GM18868 (cell line): ENCODE results near the gene ATP6V0B.

Experiments used
- ATAC-seq: cut with Tn5 transposase; IDR thresholded peaks from one replicate; pipeline ENCODE4 v1.9.1; 2021; ENCODE audit warnings: mild to moderate bottlenecking, moderate library complexity; ENCODE audit not compliant: unreplicated experiment

Gene ATP6V0B

GRCh38 chr1:43968348-43968948 is 6.3 kb upstream of the ATP6V0B start:
- no peak for ATAC-seq

GRCh38 chr1:43969416-43969745 is 5.4 kb upstream of the ATP6V0B start:
- ATAC-seq = no peak

DNA sequence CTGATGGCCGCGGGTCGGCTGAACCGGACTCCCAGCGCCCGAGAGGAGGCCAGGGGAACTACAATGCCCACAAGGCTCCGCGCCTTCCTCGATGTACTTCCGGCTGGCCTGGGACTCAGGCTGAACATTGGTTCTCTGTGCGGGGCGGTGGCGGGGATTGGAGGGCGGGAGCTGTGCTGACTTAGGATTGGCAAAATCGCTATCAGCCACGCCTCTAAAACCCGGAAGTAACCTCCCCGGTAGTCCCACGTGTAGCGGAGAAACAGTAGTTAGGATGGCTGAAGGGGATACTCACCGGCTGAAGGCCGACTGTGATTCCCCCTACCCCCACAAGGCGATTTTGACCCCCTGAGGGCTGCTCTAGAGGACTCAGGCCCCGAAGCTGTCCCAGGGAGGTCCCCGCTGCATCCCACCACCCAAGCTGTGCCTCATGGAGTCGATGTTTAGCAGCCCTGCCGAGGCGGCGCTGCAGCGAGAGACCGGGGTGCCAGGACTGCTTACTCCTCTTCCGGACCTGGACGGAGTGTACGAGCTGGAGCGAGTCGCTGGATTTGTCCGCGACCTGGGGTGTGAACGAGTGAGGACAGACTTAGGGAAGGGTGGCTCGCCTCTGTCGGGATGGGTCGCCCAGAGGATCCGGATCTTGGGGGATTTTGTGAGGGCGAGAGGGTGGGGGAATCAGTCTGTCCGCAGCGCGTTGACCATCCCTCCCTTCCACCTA is 4.9 kb upstream of the ATP6V0B start, which contains the start of gene DPH2:
TSS of gene DPH2 (plus strand) at position 265 of the 721 bp plus-strand sequence. CDS start at position 431, 166 bp downstream.
- ATAC-seq = peak; percentile 91

GRCh38 chr1:43970502-43970901 is 4.3 kb upstream of the ATP6V0B start:
- no peak for ATAC-seq

DNA sequence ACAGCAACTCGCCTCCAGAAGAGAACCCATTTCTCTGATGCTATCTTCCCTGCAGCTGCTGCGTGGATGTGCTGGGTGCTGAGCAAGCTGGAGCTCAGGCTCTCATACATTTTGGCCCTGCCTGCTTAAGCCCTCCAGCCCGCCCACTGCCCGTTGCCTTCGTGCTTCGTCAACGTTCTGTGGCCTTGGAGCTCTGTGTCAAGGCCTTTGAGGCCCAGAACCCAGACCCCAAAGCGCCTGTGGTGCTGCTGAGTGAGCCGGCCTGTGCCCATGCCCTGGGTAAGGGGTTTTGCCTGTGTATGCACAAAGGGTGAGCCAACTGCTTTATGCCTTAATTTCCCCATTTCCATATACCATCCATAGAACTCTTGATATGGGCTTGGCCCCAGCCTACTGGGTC is 3.8 kb upstream of the ATP6V0B start:
- ATAC-seq = no peak

DNA sequence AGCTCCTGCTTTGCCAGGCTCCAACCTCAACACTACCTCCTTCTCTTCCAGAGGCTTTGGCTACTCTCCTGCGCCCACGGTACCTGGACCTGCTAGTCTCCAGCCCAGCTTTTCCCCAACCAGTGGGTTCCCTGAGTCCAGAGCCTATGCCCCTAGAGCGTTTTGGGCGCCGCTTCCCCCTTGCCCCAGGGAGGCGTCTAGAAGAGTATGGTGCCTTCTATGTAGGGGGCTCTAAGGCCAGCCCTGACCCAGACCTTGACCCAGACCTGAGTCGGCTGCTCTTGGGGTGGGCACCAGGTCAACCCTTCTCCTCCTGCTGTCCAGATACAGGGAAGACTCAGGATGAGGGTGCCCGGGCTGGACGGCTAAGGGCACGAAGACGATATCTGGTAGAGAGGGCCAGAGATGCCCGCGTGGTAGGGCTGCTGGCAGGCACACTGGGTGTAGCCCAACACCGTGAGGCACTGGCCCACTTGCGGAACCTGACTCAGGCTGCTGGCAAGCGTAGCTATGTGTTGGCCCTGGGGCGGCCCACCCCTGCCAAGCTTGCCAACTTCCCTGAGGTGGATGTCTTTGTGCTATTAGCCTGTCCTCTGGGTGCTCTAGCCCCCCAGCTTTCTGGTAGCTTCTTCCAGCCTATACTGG is 3.3 kb upstream of the ATP6V0B start:
- ATAC-seq = no peak

DNA sequence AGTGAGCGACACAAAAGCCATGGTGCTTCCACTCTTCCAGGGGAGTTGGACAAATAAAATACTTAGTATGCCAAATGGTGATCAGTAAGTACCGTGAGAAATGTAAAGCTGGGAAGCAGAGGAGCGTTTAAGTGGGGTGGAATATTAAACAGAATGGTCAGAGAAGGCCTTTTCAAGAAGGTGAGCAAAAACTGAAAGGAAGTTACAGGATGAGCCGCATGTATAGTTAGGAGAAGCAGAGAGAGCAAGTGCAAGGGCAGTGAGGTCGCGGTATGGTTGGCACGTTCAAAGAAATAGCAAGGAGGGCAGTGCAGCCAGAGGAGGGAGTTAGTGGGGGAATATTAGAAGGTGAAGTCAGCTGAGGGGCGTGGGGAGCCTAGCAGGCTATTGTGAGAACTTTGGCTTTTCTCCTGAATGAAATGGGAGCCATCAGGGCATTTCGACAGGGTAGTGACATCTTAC is 748 bp upstream of the ATP6V0B start:
- ATAC-seq = no peak

GRCh38 chr1:43975249-43975961 is 645 bp downstream of the ATP6V0B start:
- no peak for ATAC-seq

GRCh38 chr1:43976045-43976444 is 1.3 kb downstream of the ATP6V0B start:
- no peak for ATAC-seq

GRCh38 chr1:43976890-43977289 is 2.1 kb downstream of the ATP6V0B start:
- no peak for ATAC-seq

GRCh38 chr1:43977376-43978263 is 2.9 kb downstream of the ATP6V0B start:
- ATAC-seq = no peak

- ATAC-seq = no peak
These were observed 3.4 kb downstream of the ATP6V0B start for GRCh38 chr1:43978264-43978550.

DNA sequence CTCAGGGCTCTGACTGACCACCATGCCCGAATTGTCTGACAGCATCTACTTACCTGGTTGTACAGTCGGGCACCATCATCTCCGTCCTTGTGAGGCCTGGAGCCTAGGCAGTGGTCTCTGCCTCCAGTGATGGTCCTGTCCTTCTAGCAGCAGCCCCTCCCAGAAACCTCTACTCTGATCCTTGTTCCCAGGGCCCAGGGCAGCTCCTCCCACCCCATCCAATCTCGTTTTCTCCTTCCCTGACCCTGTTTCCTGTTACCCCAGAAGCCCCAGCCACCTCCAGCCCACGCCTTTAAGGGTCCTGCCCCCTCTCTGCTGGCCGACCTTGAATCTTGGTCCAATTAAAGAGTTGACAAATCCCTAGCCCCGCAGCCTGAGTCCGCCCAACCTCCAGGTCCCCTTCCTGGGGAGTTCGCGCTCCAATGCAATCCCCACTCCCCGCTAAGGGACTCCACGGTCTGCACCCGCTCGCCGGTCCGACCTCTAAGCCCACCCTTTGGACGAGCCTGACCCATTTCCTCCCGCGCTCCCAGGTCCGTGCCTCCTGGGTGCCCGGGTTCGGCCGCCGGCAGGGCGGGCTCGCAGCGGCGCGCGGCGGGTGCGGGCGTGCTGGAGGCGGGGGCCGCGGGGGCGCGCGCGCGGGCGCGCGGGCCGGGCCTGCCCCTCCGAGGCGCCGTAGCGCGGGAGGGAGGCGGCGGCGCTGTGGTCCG is 3.9 kb downstream of the ATP6V0B start, which contains the start of gene B4GALT2:
TSS of gene B4GALT2 (plus strand) at position 660 of the 710 bp plus-strand sequence. CDS start 1,951 bp downstream, outside the sequence.
- no peak for ATAC-seq

DNA sequence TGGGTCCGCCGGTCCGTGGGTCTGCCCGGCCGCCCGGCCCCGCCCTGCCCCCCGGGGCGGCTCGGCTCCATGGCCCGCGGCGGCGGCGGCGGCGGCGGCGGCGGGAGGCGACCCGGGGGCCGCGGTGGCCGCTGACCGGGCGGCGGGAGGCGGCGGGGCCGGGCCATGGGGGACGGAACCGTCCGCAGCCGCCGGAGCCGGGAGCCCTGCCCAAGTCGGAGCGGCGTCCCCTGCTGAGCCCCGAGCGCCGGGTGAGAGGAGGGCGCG is 4.4 kb downstream of the ATP6V0B start:
- ATAC-seq = no peak

DNA sequence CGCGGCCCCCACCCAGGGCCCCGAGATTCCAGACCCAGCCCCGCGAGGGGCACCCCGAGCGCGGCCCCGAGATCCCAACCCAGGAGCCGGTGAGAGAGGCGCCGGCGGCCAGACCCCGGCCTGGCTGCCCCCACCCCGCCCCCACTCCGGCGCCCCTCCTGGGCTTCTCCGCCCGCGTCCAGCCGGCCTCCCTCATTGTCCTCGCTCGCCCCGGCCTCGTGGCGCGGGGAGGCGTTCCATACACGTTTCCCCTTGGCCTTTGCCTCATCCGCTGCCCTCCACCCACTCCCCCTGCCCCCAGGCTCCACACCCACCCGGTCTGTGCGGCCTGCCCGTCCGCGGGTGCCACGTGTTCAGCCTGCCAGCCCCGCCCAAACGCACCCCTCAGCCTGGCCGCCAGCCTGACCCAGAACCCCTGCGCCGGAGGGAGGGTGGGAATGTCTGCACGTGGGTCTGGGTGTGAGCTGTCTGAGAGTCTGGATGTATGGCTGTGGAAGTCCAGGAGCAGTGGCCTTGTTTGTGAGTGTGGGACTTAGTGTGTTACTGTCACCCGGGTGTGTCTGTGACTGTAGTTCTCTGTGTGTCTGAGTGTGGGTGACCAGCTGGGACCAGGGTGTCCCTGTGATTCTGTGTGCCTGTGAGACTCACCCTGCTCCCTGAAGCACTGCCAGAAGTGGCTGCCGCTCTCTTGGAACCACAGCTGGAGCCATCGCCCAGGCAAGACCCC is 4.9 kb downstream of the ATP6V0B start:
- no peak for ATAC-seq

- no peak for ATAC-seq
These were observed 5.7 kb downstream of the ATP6V0B start for GRCh38 chr1:43980255-43981134.

DNA sequence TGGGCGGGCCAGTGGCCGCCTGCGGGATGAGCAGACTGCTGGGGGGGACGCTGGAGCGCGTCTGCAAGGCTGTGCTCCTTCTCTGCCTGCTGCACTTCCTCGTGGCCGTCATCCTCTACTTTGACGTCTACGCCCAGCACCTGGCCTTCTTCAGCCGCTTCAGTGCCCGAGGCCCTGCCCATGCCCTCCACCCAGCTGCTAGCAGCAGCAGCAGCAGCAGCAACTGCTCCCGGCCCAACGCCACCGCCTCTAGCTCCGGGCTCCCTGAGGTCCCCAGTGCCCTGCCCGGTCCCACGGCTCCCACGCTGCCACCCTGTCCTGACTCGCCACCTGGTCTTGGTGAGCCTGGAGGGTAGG is 6.4 kb downstream of the ATP6V0B start:
- no peak for ATAC-seq

DNA sequence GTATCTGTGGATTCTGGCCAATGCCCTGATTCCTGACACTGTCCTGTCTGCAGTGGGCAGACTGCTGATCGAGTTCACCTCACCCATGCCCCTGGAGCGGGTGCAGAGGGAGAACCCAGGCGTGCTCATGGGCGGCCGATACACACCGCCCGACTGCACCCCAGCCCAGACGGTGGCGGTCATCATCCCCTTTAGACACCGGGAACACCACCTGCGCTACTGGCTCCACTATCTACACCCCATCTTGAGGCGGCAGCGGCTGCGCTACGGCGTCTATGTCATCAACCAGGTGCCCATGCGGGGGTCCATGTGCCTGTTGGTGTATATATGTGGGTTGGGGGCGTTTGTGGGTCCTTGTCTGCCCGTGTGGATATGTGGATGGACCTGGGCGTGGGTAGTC is 6.9 kb downstream of the ATP6V0B start:
- ATAC-seq = no peak

DNA sequence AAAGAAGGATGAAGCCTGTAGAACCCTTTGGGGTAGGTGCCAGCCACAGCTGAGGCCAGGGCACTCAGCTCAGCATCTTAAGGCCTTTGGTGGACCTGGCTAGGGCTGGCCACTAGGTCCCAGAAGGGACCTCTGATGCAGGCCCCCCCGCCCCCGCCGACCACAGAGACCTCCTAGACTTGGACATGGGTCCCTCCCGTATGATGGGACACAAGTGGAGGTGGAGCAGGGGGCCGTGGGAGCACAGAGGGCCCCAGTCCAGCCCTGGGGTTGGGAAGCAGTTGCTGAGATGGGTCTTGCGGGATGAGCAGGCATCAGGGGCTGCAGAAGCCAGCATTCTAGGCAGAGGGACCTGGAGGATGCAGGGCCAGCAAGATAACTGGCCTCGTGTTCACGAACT is 7.5 kb downstream of the ATP6V0B start:
- no peak for ATAC-seq
